Endothelial cell of umbilical vein (primary cell): ENCODE data around the gene ACTG2.

Source experiments
- EZH2 ChIP-seq: IDR thresholded peaks from 2 replicates; pipeline ENCODE4 v1.6.1; 2012; ENCODE audit warnings: borderline replicate concordance, low read depth, mild to moderate bottlenecking, moderate library complexity, low read length, inconsistent platforms; ENCODE audit not compliant: severe bottlenecking
- FOS ChIP-seq: IDR thresholded peaks from 2 replicates; pipeline ENCODE4 v1.6.1; 2011; ENCODE audit warnings: mild to moderate bottlenecking, low read length, moderate library complexity, borderline replicate concordance; ENCODE audit not compliant: insufficient read depth
- POLR2A ChIP-seq: IDR thresholded peaks from 2 replicates; pipeline ENCODE4 v1.6.1; 2012; ENCODE audit warnings: low read depth, mild to moderate bottlenecking, control low read depth, low read length
- POLR2AphosphoS5 ChIP-seq: IDR thresholded peaks from 2 replicates; pipeline ENCODE4 v1.6.1; 2012; ENCODE audit warnings: low read depth, mild to moderate bottlenecking, control low read depth, low read length, moderate library complexity; ENCODE audit not compliant: insufficient read depth
- TF ChIP-seq, protein P1 (sequence below): IDR thresholded peaks from 2 replicates; pipeline ENCODE4 v1.6.1; 2011; ENCODE audit not compliant: insufficient read depth, insufficient read length
- TF ChIP-seq, protein P2 (sequence below), 2 donors: IDR thresholded peaks; 1 replicate in 1 of 2; 2 replicates in 1 of 2; pipeline ENCODE4 v1.5.1; 2011; ENCODE audit warnings: low read length in 2 of 2, mild to moderate bottlenecking in 2 of 2, moderate library complexity in 2 of 2, control low read depth in 1 of 2, inconsistent platforms in 1 of 2, low read depth in 1 of 2; ENCODE audit not compliant: insufficient read depth in 1 of 2; ENCODE audit errors: extremely low read depth in 1 of 2

DNA sequence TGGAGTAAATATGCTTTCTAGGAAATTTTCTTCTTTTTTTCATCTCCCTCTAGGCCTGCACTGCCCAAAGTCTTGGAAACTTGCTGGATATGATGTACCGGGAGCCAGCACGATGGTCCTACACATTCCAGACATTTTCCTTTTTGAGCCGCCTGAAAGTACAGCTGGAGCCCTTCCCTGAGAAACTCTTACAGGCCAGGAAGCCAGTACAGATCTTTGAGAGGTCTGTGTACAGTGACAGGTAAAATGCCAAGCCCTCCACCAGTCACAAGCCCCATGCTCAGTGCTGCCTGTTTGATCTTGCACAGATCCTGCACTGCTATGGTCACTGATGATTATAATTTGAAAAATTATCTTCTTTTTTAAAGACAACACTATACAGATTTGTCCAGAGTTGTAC, 53.9 kb downstream of the ACTG2 start:
- TF ChIP-seq POLR2A (no peak), EZH2 (no peak), POLR2AphosphoS5 (no peak), FOS (no peak)
- TF ChIP-seq, protein P1, sequence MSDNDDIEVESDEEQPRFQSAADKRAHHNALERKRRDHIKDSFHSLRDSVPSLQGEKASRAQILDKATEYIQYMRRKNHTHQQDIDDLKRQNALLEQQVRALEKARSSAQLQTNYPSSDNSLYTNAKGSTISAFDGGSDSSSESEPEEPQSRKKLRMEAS, result no peak
- TF ChIP-seq, protein P2, sequence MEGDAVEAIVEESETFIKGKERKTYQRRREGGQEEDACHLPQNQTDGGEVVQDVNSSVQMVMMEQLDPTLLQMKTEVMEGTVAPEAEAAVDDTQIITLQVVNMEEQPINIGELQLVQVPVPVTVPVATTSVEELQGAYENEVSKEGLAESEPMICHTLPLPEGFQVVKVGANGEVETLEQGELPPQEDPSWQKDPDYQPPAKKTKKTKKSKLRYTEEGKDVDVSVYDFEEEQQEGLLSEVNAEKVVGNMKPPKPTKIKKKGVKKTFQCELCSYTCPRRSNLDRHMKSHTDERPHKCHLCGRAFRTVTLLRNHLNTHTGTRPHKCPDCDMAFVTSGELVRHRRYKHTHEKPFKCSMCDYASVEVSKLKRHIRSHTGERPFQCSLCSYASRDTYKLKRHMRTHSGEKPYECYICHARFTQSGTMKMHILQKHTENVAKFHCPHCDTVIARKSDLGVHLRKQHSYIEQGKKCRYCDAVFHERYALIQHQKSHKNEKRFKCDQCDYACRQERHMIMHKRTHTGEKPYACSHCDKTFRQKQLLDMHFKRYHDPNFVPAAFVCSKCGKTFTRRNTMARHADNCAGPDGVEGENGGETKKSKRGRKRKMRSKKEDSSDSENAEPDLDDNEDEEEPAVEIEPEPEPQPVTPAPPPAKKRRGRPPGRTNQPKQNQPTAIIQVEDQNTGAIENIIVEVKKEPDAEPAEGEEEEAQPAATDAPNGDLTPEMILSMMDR (IDR thresholded peaks at IDR 0.05; ENCODE audit: extremely low read depth in 1 of 2, insufficient read depth in 1 of 2, low read depth in 1 of 2, low read length in 2 of 2), result no peak
